Liver (tissue), 9 donors: ENCODE results near the gene SEMA4D. TPM values are rescaled to one million over a fixed set of nuclear protein-coding genes. Genes with fewer than 3 reads are reported as not detected.

Experiments
- DNase-seq: peaks from one replicate; pipeline ENCODE4 v3.0.0-alpha.2; 2017; ENCODE audit warnings: low spot score
- H3K27ac ChIP-seq, 2 donors: one replicate each; pipeline ENCODE4 v1.7.0; 2013; ENCODE audit warnings: inconsistent platforms in 2 of 2, low read length in 2 of 2, control low read depth in 1 of 2, low read depth in 1 of 2, mild to moderate bottlenecking in 1 of 2
- H3K27me3 ChIP-seq, 4 donors: one replicate each; pipeline versions ENCODE4 v1.6.1 to v1.7.0; 2013; ENCODE audit warnings: low read length in 3 of 4, inconsistent platforms in 1 of 4, mild to moderate bottlenecking in 1 of 4, moderate library complexity in 1 of 4; ENCODE audit not compliant: control insufficient read depth in 4 of 4, insufficient read depth in 4 of 4
- H3K36me3 ChIP-seq, 4 donors: one replicate each; pipeline versions ENCODE4 v1.6.1 to v1.7.0; 2013; ENCODE audit warnings: low read length in 3 of 4, mild to moderate bottlenecking in 3 of 4, low read depth in 1 of 4, moderate library complexity in 1 of 4; ENCODE audit not compliant: control insufficient read depth in 4 of 4, insufficient read depth in 3 of 4
- H3K4me1 ChIP-seq, 4 donors: one replicate each; pipeline versions ENCODE4 v1.6.1 to v1.7.0; 2013; ENCODE audit warnings: low read length in 3 of 4, mild to moderate bottlenecking in 3 of 4, moderate library complexity in 1 of 4; ENCODE audit not compliant: control insufficient read depth in 4 of 4, insufficient read depth in 4 of 4
- H3K4me3 ChIP-seq, 3 donors: one replicate each; pipeline versions ENCODE4 v1.6.1 to v1.7.0; 2013; ENCODE audit warnings: low read length in 3 of 3, control low read depth in 1 of 3, low read depth in 1 of 3, mild to moderate bottlenecking in 1 of 3
- H3K9ac ChIP-seq, 2 donors: one replicate each; pipeline ENCODE4 v1.7.0; 2013; ENCODE audit warnings: low read length in 2 of 2, mild to moderate bottlenecking in 2 of 2, moderate library complexity in 2 of 2, control low read depth in 1 of 2, low read depth in 1 of 2
- H3K9me3 ChIP-seq, 4 donors: one replicate each; pipeline versions ENCODE4 v1.6.1 to v1.7.0; 2013; ENCODE audit warnings: low read length in 3 of 4; ENCODE audit not compliant: control insufficient read depth in 4 of 4
- ATF3 ChIP-seq: IDR thresholded peaks from 2 replicates; pipeline ENCODE4 v1.6.1; 2016; ENCODE audit warnings: antibody characterized with exemption
- EGR1 ChIP-seq, 2 donors: IDR thresholded peaks; 2 replicates each; pipeline ENCODE4 v1.6.1; 2016 to 2018; ENCODE audit warnings: antibody characterized with exemption in 2 of 2, low read depth in 2 of 2
- FOXA1 ChIP-seq: IDR thresholded peaks from 2 replicates; pipeline ENCODE4 v1.6.1; 2016; ENCODE audit warnings: antibody characterized with exemption
- FOXA2 ChIP-seq: IDR thresholded peaks from 2 replicates; pipeline ENCODE4 v1.6.1; 2016; ENCODE audit warnings: antibody characterized with exemption
- GABPA ChIP-seq, 2 donors: IDR thresholded peaks in 1 of 2; conservative IDR thresholded peaks in 1 of 2; 2 replicates each; pipeline ENCODE4 v1.6.1; 2016; ENCODE audit warnings: antibody characterized with exemption in 2 of 2, mild to moderate bottlenecking in 1 of 2, moderate library complexity in 1 of 2
- HNF4A ChIP-seq, 2 donors: conservative IDR thresholded peaks; 2 replicates each; pipeline ENCODE4 v1.6.1; 2016; ENCODE audit warnings: antibody characterized with exemption in 2 of 2, mild to moderate bottlenecking in 2 of 2
- HNF4G ChIP-seq: IDR thresholded peaks from 2 replicates; pipeline ENCODE4 v1.6.1; 2016; ENCODE audit warnings: antibody characterized with exemption
- JUND ChIP-seq, 2 donors: IDR thresholded peaks; 2 replicates each; pipeline ENCODE4 v1.6.1; 2016; ENCODE audit warnings: antibody characterized with exemption in 2 of 2
- MAX ChIP-seq: IDR thresholded peaks from 2 replicates; pipeline ENCODE4 v1.6.1; 2016; ENCODE audit warnings: antibody characterized with exemption
- NR2F2 ChIP-seq: IDR thresholded peaks from 2 replicates; pipeline ENCODE4 v1.6.1; 2016; ENCODE audit warnings: antibody characterized with exemption
- RAD21 ChIP-seq, 2 donors: IDR thresholded peaks; 2 replicates each; pipeline ENCODE4 v1.6.1; 2016; ENCODE audit warnings: antibody characterized with exemption in 2 of 2, mild to moderate bottlenecking in 2 of 2
- REST ChIP-seq: IDR thresholded peaks from 2 replicates; pipeline ENCODE4 v1.6.1; 2016; ENCODE audit warnings: antibody characterized with exemption, mild to moderate bottlenecking
- RXRA ChIP-seq, 2 donors: IDR thresholded peaks; 2 replicates each; pipeline ENCODE4 v1.6.1; 2017 to 2018; ENCODE audit warnings: antibody characterized with exemption in 2 of 2, mild to moderate bottlenecking in 1 of 2
- SP1 ChIP-seq: IDR thresholded peaks from 2 replicates; pipeline ENCODE4 v1.6.1; 2018; ENCODE audit warnings: antibody characterized with exemption, mild to moderate bottlenecking
- TAF1 ChIP-seq: conservative IDR thresholded peaks from 2 replicates; pipeline ENCODE4 v1.6.1; 2016; ENCODE audit warnings: antibody characterized with exemption, mild to moderate bottlenecking
- YY1 ChIP-seq: IDR thresholded peaks from 2 replicates; pipeline ENCODE4 v1.6.1; 2016; ENCODE audit warnings: antibody characterized with exemption, mild to moderate bottlenecking
- ZBTB33 ChIP-seq: IDR thresholded peaks from 2 replicates; pipeline ENCODE4 v1.6.1; 2016; ENCODE audit warnings: antibody characterized with exemption
- WGBS: extraction: QIAGEN DNeasy Blood & Tissue Kit; methylation state at CpG from one replicate; pipeline ENCODE4 v1.1.7; 2013; 5-methylcytosine and 5-hydroxymethylcytosine counted together
- polyA plus RNA-seq, 2 donors: library from polyadenylated mRNA; stranded (reverse) in 1 of 2; unstranded in 1 of 2; fragments of 200-250 nt in 1 of 2; fragments of >200 nt in 1 of 2; fragmentation: Nextera tagmentation in 1 of 2; extraction: Ambion mirVana in 1 of 2; gene quantifications; one replicate each; pipeline versions ENCODE4 v1.2.1 to v1.2.3, GENCODE V29; 2013 to 2015
- total RNA-seq, 2 donors: library from RNA; depleted of rRNA; stranded (reverse); fragments of >200 nt; gene quantifications; one replicate each; pipeline ENCODE4 v1.2.3, GENCODE V29; 2014
- TF ChIP-seq, protein P1 (sequence below): fragments of 150-350 bp; IDR thresholded peaks from 2 replicates; pipeline ENCODE4 v1.5.1; 2017; ENCODE audit warnings: improper control_type of control experiment, low read depth, low read length; ENCODE audit not compliant: missing input control
- donor health status: healthy.
- donor health status: healthy.
- donor health status: healthy.
- donor health status: healthy.
- donor health status: healthy.

SEMA4D gene
- total and polyA plus RNA-seq, 4 donors, result 1.4 to 12.0 (median 4.1) TPM

DNA sequence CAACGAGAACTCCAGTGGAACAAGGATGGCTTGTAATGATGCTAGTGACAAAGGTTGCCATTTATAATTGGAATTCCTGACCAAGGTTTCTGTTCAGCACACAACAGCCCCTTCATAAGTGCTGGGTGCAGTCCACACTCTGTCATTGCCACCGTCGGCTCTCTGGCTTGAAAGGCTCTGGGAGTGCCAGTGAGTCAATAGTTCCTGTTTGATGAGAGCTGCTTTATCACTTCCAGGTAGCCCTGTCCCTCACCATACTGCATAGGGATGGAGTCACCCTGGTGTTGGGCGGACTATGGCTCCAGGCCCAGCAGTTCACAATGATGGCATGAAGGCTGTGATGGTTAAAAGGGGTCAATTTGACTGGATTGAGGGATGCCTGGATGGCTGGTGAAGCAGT is 34.6 kb upstream of the SEMA4D start:
- no peaks in the 10 kb centered on the region for H3K36me3 ChIP-seq
- peaks cover 3 to 7% (median 5%) of the 10 kb centered on the region in 4 donors for H3K4me1 ChIP-seq
- no peak overlapping the region for H3K4me3 ChIP-seq
- DNase-seq, result no peak
- WGBS, result 64% methylated on average over 4 of the region's 4 CpGs
- H3K9me3 ChIP-seq, result no peaks in the 10 kb centered on the region
- TF ChIP-seq SP1, result no peak
- TF ChIP-seq MAX, result no peak
- no peak for TF ChIP-seq FOXA2
- no peak for TF ChIP-seq RAD21 (IDR thresholded peaks at IDR 0.05)
- TF ChIP-seq HNF4A (conservative IDR thresholded peaks at IDR 0.05), result no peak
- no peak for TF ChIP-seq EGR1 (IDR thresholded peaks at IDR 0.05; ENCODE audit: low read depth in 2 of 2)
- no peak for TF ChIP-seq ATF3
- no peak for TF ChIP-seq FOXA1
- no peak for TF ChIP-seq GABPA (IDR thresholded peaks at IDR 0.05 in 1 of 2, conservative IDR thresholded peaks at IDR 0.05 in 1 of 2)
- TF ChIP-seq RXRA (IDR thresholded peaks at IDR 0.05), result no peak
- no peak for TF ChIP-seq TAF1
- no peak for TF ChIP-seq YY1
- TF ChIP-seq REST, result no peak
- TF ChIP-seq, protein P1, sequence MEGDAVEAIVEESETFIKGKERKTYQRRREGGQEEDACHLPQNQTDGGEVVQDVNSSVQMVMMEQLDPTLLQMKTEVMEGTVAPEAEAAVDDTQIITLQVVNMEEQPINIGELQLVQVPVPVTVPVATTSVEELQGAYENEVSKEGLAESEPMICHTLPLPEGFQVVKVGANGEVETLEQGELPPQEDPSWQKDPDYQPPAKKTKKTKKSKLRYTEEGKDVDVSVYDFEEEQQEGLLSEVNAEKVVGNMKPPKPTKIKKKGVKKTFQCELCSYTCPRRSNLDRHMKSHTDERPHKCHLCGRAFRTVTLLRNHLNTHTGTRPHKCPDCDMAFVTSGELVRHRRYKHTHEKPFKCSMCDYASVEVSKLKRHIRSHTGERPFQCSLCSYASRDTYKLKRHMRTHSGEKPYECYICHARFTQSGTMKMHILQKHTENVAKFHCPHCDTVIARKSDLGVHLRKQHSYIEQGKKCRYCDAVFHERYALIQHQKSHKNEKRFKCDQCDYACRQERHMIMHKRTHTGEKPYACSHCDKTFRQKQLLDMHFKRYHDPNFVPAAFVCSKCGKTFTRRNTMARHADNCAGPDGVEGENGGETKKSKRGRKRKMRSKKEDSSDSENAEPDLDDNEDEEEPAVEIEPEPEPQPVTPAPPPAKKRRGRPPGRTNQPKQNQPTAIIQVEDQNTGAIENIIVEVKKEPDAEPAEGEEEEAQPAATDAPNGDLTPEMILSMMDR, result no peak
- TF ChIP-seq JUND (IDR thresholded peaks at IDR 0.05), result no peak
- TF ChIP-seq HNF4G, result no peak
- TF ChIP-seq ZBTB33, result no peak
- no peak for TF ChIP-seq NR2F2
- H3K27me3 ChIP-seq, result no peaks in the 10 kb centered on the region
- H3K27ac ChIP-seq, result no peak overlapping the region
- no peak overlapping the region for H3K9ac ChIP-seq
